NCI-H1436 treated with DMSO at 0.1 percent for 48 hours (cell line): ENCODE results near the gene OPHN1.

Experiments
- DNase-seq: peaks from one replicate; lab custom pipeline; 2025; lab: John Stamatoyannopoulos, UW

Gene OPHN1

DNA sequence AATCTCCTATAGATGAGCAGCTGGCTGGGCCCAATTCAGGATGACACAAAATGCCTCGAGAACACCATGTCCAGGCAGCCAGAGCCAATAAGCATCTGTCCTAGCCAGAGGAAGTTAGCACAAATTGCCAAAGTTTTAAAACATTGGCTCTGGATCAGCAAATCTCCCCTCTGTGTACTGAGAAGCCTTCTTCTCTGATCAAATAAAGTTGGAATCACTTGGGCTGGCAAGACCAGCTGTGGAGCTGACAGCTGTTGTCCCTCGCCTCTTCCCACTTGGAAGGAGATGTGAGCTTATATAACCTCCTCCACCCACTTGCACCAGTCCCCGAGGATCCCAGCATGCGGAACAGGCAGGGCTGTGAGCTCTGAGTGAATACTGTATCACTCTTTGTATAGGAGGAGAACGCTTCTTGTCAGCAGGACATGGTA, 183.9 kb downstream of the OPHN1 start:
- no peak for DNase-seq

GRCh38 chrX:68238568-68238967, 194.7 kb downstream of the OPHN1 start:
- no peak for DNase-seq

- DNase-seq, result no peak
These were observed 199.0 kb downstream of the OPHN1 start for GRCh38 chrX:68234171-68234910.

- DNase-seq, result no peak
These were observed 201.1 kb downstream of the OPHN1 start for GRCh38 chrX:68232206-68232605.

GRCh38 chrX:68209008-68209407, 224.3 kb downstream of the OPHN1 start:
- no peak for DNase-seq

DNA sequence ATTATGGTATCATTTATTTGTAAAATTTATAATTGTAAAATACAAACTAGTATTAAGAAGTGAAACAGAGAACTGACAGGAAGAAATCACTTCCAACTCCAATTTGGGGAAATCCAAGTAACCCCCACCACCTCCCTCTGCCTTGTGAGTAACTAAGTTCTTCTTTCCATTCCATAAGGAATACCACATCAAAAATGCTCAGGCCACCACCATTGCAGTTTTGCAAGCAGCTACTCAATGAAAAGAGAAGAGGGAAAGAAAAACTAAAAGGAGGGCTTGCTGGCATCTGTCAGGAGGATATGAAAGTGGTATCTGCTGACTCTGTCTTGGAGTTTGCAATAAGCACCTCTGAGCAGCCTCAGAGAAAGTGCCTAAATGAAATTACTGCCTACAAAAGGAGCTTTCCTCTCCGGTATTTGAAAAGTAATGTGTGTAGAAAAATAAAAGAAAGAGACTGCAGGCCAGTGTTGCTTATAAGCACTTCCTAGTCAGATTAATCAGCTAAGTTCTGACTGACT, 228.7 kb downstream of the OPHN1 start:
- DNase-seq, result no peak

DNA sequence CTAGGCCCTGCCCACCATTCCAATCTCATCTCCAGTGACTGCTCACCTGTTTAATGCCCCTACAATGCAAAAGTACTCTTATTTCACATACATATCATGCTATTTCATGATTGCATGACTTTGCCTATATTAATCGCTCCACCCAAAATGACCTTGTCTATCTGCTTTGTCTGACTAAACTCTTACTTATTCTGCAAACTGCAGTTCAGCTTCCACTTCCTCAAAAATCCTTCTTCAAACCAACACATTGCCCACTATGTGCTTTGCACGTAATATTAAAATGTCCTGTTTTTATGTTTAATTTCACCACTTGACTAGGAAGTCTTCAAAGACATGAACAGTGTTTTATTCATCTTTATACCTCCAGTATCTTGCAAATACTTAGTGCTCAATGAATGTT, 229.6 kb downstream of the OPHN1 start:
- no peak for DNase-seq

DNA sequence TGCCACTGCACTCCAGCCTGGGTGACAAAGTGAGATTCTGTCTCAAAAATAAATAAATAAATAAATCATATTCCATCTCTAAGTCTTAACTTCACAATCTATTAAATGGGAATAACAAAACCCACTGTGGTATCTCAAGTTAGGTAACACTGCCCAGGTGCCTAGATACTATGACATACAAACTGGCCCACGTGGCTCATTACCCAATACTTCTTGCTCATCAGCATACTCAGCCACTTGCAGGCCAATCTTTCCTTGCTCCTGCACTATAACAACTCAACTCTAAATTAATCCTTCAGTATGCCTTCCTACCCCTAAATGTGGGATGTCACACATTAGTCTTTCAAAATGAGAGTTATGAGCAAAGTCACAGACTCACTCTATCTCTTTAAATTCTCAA, 230.1 kb downstream of the OPHN1 start:
- DNase-seq, result no peak

- no peak for DNase-seq
These were observed 234.0 kb downstream of the OPHN1 start for GRCh38 chrX:68199062-68199848.

GRCh38 chrX:68196939-68197791, 236.1 kb downstream of the OPHN1 start:
- DNase-seq, result no peak

DNA sequence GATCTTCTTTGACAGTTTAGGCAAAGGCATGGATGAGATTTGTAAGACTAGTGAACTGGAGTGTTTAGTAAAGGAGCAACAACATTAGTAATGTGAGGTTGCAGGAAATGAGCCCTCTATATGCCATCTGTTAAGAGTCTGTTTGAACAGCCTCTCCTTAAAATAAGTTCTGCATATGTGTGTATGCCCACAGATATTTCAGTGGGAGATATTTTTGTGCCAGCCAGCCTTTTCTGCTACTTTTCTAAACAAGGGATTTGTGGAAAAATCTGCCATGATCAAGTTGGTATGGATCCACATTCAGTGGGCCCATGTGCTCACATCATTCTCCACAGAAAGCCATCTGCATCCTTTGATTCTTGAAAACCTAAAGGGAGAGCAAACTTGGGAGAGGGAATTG, 237.7 kb downstream of the OPHN1 start:
- no peak for DNase-seq

DNA sequence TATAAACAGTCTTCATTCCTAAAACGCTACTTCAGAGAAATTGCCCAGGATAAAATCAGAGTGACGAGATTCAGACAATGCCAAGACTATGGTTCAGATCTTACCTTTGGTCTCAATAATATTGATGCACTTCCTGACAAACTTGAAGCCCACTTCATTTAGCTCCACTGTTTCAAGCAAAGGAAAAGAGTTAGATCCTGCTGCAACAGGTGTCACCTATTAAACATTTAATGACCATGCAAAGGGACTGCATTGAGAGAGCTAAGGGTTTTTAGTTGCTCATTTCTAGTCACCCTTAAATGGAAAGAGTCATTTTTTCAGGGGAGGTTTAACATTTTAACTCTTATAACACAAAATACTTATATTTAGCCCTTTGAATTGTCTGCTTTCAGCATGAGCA, 239.5 kb downstream of the OPHN1 start:
- no peak for DNase-seq

DNA sequence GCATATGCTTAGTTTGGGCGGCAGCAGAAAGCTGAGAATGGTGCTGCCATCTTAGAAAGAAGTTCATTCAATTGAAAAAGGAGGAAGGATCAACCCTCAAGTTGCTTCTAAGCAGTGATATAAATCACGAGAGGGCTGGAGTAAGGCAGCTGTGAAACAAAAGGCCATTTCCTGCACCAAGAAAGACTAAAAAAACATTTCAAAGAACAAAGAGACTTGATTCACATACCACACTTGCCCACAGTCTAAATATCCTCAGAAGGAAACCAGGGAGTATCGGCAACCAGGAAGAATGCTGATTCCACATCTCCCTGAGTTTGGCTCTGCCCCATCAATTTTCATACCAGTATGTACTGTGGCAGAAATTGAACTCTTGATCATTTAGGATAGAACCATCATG, 240.1 kb downstream of the OPHN1 start:
- DNase-seq, result no peak

GRCh38 chrX:68190799-68191198, 242.5 kb downstream of the OPHN1 start:
- no peak for DNase-seq

- DNase-seq, result no peak
These were observed 246.6 kb downstream of the OPHN1 start for GRCh38 chrX:68186552-68187262.

- no peak for DNase-seq
These were observed 248.1 kb downstream of the OPHN1 start for GRCh38 chrX:68185161-68185560.

GRCh38 chrX:68183612-68184214, 249.6 kb downstream of the OPHN1 start:
- DNase-seq, result no peak

GRCh38 chrX:68180579-68180978, 252.7 kb downstream of the OPHN1 start:
- DNase-seq, result no peak

DNA sequence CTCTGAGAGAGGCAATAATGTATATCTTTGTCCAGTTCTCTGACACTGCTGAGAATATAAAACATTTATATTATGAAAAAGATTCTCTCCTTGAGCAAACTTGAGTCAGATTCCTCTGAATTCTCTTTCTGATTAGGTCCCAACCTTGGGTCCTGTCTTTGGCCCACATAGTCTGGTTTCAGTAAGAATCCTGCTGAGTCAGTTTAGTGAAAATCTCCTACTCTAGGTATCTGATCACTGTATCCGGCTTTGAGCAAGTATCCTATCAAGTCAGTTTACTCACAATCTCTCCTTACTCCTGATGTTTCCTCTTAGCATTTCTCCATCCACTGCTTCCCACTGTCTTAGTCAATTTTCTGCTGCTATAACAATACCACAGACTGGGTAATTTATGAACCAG, 253.9 kb downstream of the OPHN1 start:
- DNase-seq, result no peak

- no peak for DNase-seq
These were observed 255.8 kb downstream of the OPHN1 start for GRCh38 chrX:68177542-68177941.

DNA sequence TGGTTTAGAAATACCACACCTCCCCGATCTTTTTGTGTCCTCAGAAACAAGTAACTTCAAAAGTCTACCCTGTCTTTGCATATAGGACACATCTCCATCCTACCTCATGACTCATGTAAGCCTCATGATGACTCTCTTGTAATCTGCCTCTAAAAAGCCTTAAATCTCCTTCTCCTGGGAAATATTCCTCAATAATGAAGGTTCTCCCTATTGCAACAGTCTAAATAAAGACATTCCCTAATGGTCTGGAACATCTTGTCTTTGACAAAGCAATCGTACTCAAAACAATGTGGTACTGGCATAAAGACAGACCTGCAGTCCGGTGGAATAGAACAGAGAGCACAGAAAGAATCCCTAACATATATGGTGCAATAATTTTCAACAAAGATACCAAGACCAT, 257.7 kb downstream of the OPHN1 start:
- no peak for DNase-seq
